ENCODE results near the gene DPF3. TPM values are rescaled to one million over a fixed set of nuclear protein-coding genes. Genes with fewer than 3 reads are reported as not detected.

The DPF3 gene
- total and polyA plus RNA-seq, 7 donors = 2.3 to 25.3 (median 19.4) TPM

- ATAC-seq (no peak), DNase-seq (no peak)
- no peak for TF ChIP-seq CTCF (IDR thresholded peaks at IDR 0.05)
Measured at GRCh38 chr14:72852194-72852593, 41.7 kb downstream of the DPF3 start.

GRCh38 chr14:72851635-72852034 lies 42.3 kb downstream of the DPF3 start:
- WGBS, 3 donors = 77 to 84% (median 81%) methylated on average over 14 of the region's 14 CpGs
- H3K27ac ChIP-seq = no peak overlapping the region

More at GRCh38 chr14:72852194-72852593, 41.7 kb downstream of the DPF3 start:
- Histone ChIP-seq H3K27ac (no peak overlapping the region), H3K9me3 (no peaks in the 10 kb centered on the region), H3K4me3 (no peak overlapping the region), H3K27me3 (ENCODE audit: insufficient read depth in 3 of 3, low read length in 2 of 3) (no peaks in the 10 kb centered on the region), H3K4me1 (peaks cover 26% of the 10 kb centered on the region), H3K36me3 (ENCODE audit: insufficient read depth in 1 of 2, low read depth in 1 of 2) (no peaks in the 10 kb centered on the region)
- 85 to 90% (median 88%) methylated on average over 10 of the region's 10 CpGs for whole genome bisulfite sequencing, 3 donors
- intact Hi-C loops (cut with DNase I) = no loop called here

GRCh38 chr14:72850360-72850759 lies 43.5 kb downstream of the DPF3 start:
- Histone ChIP-seq H3K36me3 (ENCODE audit: insufficient read depth in 1 of 2, low read depth in 1 of 2) (no peaks in the 10 kb centered on the region), H3K9me3 (no peaks in the 10 kb centered on the region), H3K27me3 (ENCODE audit: insufficient read depth in 3 of 3, low read length in 2 of 3) (no peaks in the 10 kb centered on the region), H3K27ac (no peak overlapping the region), H3K4me3 (no peak overlapping the region), H3K4me1 (peaks cover 16% of the 10 kb centered on the region)
- intact Hi-C loops (cut with DNase I) = no loop called here
- ATAC-seq (peak in 3 of 4 donors; percentile 37 to 56 (median 45)), DNase-seq (no peak)
- WGBS, 3 donors = 91 to 97% (median 92%) methylated on average over 4 of the region's 4 CpGs
- TF ChIP-seq CTCF (IDR thresholded peaks at IDR 0.05) = no peak

More at GRCh38 chr14:72851635-72852034, 42.3 kb downstream of the DPF3 start:
- intact Hi-C loops (cut with DNase I) = no loop called here
- H3K9me3 ChIP-seq = no peaks in the 10 kb centered on the region
- H3K27me3 ChIP-seq (ENCODE audit: insufficient read depth in 3 of 3, low read length in 2 of 3) = no peaks in the 10 kb centered on the region
- no peak overlapping the region for H3K4me3 ChIP-seq
- H3K4me1 ChIP-seq = peaks cover 21% of the 10 kb centered on the region
- ATAC-seq (no peak), DNase-seq (no peak)
- H3K36me3 ChIP-seq (ENCODE audit: insufficient read depth in 1 of 2, low read depth in 1 of 2) = no peaks in the 10 kb centered on the region
- no peak for TF ChIP-seq CTCF (IDR thresholded peaks at IDR 0.05)

GRCh38 chr14:72849222-72849621 lies 44.7 kb downstream of the DPF3 start:
- intact Hi-C loops (cut with DNase I) = no loop called here
- DNase-seq (no peak), ATAC-seq (no peak)
- no peak overlapping the region for H3K4me3 ChIP-seq
- peaks cover 7% of the 10 kb centered on the region for H3K4me1 ChIP-seq
- no peak overlapping the region for H3K27ac ChIP-seq
- H3K9me3 ChIP-seq = no peaks in the 10 kb centered on the region
- WGBS, 3 donors = 57 to 62% (median 59%) methylated on average over 12 of the region's 12 CpGs
- H3K36me3 ChIP-seq (ENCODE audit: insufficient read depth in 1 of 2, low read depth in 1 of 2) = no peaks in the 10 kb centered on the region
- no peaks in the 10 kb centered on the region for H3K27me3 ChIP-seq (ENCODE audit: insufficient read depth in 3 of 3, low read length in 2 of 3)
- TF ChIP-seq CTCF (IDR thresholded peaks at IDR 0.05) = no peak

- H3K27me3 ChIP-seq (ENCODE audit: insufficient read depth in 3 of 3, low read length in 2 of 3) = no peaks in the 10 kb centered on the region
- DNase-seq = no peak
- ATAC-seq = peak in 1 of 4 donors; percentile 27
- intact Hi-C loops (cut with DNase I) = no loop called here
- TF ChIP-seq CTCF (IDR thresholded peaks at IDR 0.05) = no peak
- no peaks in the 10 kb centered on the region for H3K36me3 ChIP-seq (ENCODE audit: insufficient read depth in 1 of 2, low read depth in 1 of 2)
- WGBS, 3 donors = 94 to 98% (median 98%) methylated on average over 4 of the region's 4 CpGs
- no peaks in the 10 kb centered on the region for H3K9me3 ChIP-seq
- H3K4me1 ChIP-seq = peaks cover 7% of the 10 kb centered on the region
- H3K27ac ChIP-seq = no peak overlapping the region
- no peak overlapping the region for H3K4me3 ChIP-seq
Measured at GRCh38 chr14:72847721-72848120, 46.2 kb downstream of the DPF3 start.
